Astrocyte (in vitro differentiated cells and primary cell): ENCODE results near the gene DCAF12. TPM values are rescaled to one million over a fixed set of nuclear protein-coding genes. Genes with fewer than 3 reads are reported as not detected.
A peak's percentile ranks its signal among the peaks of the same experiment; 100 is the strongest.

ENCODE experiments used
- DNase-seq: peaks from one replicate; pipeline ENCODE4 v3.0.0-alpha.2; 2010; ENCODE audit warnings: low read depth
- FAIRE-seq: peaks from 2 replicates; lab custom pipeline; 2011; peaks lifted over from hg19 to GRCh38; lab: Jason Lieb, UNC
- H2AFZ ChIP-seq: 2 replicates; pipeline ENCODE4 v1.6.0; 2012; ENCODE audit warnings: low read depth, low read length, inconsistent platforms
- H3K27ac ChIP-seq: 2 replicates; pipeline ENCODE4 v1.5.1; 2011; ENCODE audit warnings: low read depth, low read length, inconsistent platforms
- H3K27me3 ChIP-seq: 2 replicates; pipeline ENCODE4 v1.6.0; 2011; ENCODE audit warnings: low read length, inconsistent platforms; ENCODE audit not compliant: insufficient read depth
- H3K36me3 ChIP-seq: 2 replicates; pipeline ENCODE4 v1.5.1; 2011; ENCODE audit warnings: low read length, inconsistent platforms; ENCODE audit not compliant: insufficient read depth
- H3K4me1 ChIP-seq: 2 replicates; pipeline ENCODE4 v1.5.1; 2011; ENCODE audit warnings: low read length, inconsistent platforms; ENCODE audit not compliant: insufficient read depth
- H3K4me2 ChIP-seq: 2 replicates; pipeline ENCODE4 v1.6.0; 2012; ENCODE audit warnings: low read length, inconsistent platforms
- H3K4me3 ChIP-seq: 2 replicates; pipeline ENCODE4 v1.5.1; 2011; ENCODE audit warnings: low read depth, mild to moderate bottlenecking, low read length, inconsistent platforms; ENCODE audit not compliant: insufficient read depth
- H3K79me2 ChIP-seq: 2 replicates; pipeline ENCODE4 v1.6.0; 2012; ENCODE audit warnings: mild to moderate bottlenecking, low read length, inconsistent platforms; ENCODE audit not compliant: insufficient read depth
- H3K9ac ChIP-seq: 2 replicates; pipeline ENCODE4 v1.6.0; 2012; ENCODE audit warnings: mild to moderate bottlenecking, low read length, inconsistent platforms
- H3K9me3 ChIP-seq: 2 replicates; pipeline ENCODE4 v1.5.1; 2012; ENCODE audit warnings: low read depth, mild to moderate bottlenecking, low read length, inconsistent platforms; ENCODE audit not compliant: insufficient read depth
- H4K20me1 ChIP-seq: 2 replicates; pipeline ENCODE4 v1.6.0; 2012; ENCODE audit warnings: low read length, inconsistent platforms; ENCODE audit not compliant: insufficient read depth
- H3K27ac Mint-ChIP-seq: one replicate; pipeline ENCODE4 v1.8.0; 2021; ENCODE audit warnings: mild to moderate bottlenecking, mixed read lengths; ENCODE audit not compliant: unreplicated experiment
- H3K27me3 Mint-ChIP-seq: one replicate; pipeline ENCODE4 v1.8.0; 2021; ENCODE audit warnings: low read depth, mixed read lengths; ENCODE audit not compliant: unreplicated experiment
- H3K36me3 Mint-ChIP-seq: one replicate; pipeline ENCODE4 v1.8.0; 2021; ENCODE audit warnings: low read depth, mixed read lengths; ENCODE audit not compliant: unreplicated experiment
- H3K4me1 Mint-ChIP-seq: one replicate; pipeline ENCODE4 v1.8.0; 2021; ENCODE audit warnings: low read depth, mixed read lengths; ENCODE audit not compliant: unreplicated experiment
- H3K4me3 Mint-ChIP-seq: one replicate; pipeline ENCODE4 v1.8.0; 2021; ENCODE audit warnings: mild to moderate bottlenecking, moderate library complexity, mixed read lengths; ENCODE audit not compliant: unreplicated experiment
- H3K9me3 Mint-ChIP-seq: one replicate; pipeline ENCODE4 v1.8.0; 2021; ENCODE audit warnings: mild to moderate bottlenecking, mixed read lengths; ENCODE audit not compliant: unreplicated experiment
- EZH2 ChIP-seq: IDR thresholded peaks from 2 replicates; pipeline ENCODE4 v1.6.1; 2012; ENCODE audit warnings: mild to moderate bottlenecking, low read length, inconsistent platforms; ENCODE audit not compliant: insufficient read depth
- total RNA-seq: library from RNA; stranded (reverse); gene quantifications from 2 replicates; pipeline ENCODE4 v1.2.1, GENCODE V29; 2021
- TF ChIP-seq, protein P1 (sequence below): IDR thresholded peaks from 2 replicates; pipeline ENCODE4 v1.5.1; 2011; ENCODE audit warnings: low read depth, mild to moderate bottlenecking, inconsistent platforms, low read length, moderate library complexity; ENCODE audit not compliant: insufficient read depth

Gene DCAF12
- total RNA-seq, 1 donor from 2014 or later: 36.0 TPM

DNA sequence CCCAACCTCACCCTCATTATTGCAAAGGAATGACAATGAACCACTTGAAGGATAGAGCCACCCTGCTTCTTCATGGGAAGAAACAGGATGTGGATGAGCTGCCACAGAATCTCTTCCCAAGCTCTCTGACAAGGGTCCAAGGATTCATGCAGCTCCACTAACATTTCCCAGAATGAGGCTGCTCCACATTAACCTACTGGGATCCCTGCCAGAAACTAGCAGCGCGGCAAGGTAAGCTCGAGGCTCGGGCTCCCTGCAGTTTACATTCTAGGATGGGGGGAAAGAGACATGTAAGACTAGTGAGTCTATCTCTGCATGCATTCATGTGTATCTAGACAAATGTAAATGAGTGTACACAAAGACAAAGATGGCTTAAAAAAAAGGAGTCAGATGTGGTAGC is 12.1 kb downstream of the DCAF12 start:
- peaks cover 36% of the 10 kb centered on the region for H3K79me2 ChIP-seq
- no peaks in the 10 kb centered on the region for H3K4me1 ChIP-seq

DNA sequence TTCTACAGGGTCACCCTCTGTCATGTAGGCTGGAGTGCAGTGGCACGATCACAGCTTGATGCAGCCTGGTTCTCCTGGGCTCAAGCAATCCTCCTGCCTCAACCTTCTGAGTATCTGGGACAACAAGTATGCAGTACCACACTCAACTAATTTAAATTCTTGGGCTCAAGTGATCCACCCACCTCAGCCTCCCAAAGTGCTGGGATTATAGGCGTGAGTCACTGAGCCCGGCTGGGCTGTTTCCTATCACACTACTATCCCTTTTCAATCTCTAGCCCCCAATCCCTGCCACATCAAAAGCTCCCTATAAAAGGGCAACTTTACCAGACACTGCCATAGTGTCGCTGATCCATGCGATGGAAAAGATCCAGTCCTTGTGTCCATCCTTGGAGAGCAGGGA is 20.4 kb downstream of the DCAF12 start:
- Mint-ChIP-seq H3K27me3 (no peaks in the 10 kb centered on the region), H3K27ac (no peak overlapping the region), H3K4me1 (peaks cover 7% of the 10 kb centered on the region), H3K4me3 (no peak overlapping the region), H3K36me3 (peaks cover 18% of the 10 kb centered on the region), H3K9me3 (no peaks in the 10 kb centered on the region)
- Histone ChIP-seq H3K79me2 (peaks cover 13% of the 10 kb centered on the region), H3K36me3 (peaks cover 31% of the 10 kb centered on the region), H3K27me3 (no peaks in the 10 kb centered on the region), H3K9ac (no peak overlapping the region), H2AFZ (no peak overlapping the region), H3K4me2 (no peak overlapping the region), H3K27ac (no peak overlapping the region), H4K20me1 (peaks cover 18% of the 10 kb centered on the region), H3K4me1 (no peaks in the 10 kb centered on the region), H3K4me3 (no peak overlapping the region), H3K9me3 (no peaks in the 10 kb centered on the region)
- TF ChIP-seq EZH2: no peak
- TF ChIP-seq, protein P1, sequence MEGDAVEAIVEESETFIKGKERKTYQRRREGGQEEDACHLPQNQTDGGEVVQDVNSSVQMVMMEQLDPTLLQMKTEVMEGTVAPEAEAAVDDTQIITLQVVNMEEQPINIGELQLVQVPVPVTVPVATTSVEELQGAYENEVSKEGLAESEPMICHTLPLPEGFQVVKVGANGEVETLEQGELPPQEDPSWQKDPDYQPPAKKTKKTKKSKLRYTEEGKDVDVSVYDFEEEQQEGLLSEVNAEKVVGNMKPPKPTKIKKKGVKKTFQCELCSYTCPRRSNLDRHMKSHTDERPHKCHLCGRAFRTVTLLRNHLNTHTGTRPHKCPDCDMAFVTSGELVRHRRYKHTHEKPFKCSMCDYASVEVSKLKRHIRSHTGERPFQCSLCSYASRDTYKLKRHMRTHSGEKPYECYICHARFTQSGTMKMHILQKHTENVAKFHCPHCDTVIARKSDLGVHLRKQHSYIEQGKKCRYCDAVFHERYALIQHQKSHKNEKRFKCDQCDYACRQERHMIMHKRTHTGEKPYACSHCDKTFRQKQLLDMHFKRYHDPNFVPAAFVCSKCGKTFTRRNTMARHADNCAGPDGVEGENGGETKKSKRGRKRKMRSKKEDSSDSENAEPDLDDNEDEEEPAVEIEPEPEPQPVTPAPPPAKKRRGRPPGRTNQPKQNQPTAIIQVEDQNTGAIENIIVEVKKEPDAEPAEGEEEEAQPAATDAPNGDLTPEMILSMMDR: no peak
- DNase-seq: no peak
- no peak for FAIRE-seq

More for the DNA sequence above, 12.1 kb downstream of the DCAF12 start:
- Histone ChIP-seq H4K20me1 (peaks cover 25% of the 10 kb centered on the region), H3K4me2 (no peak overlapping the region), H2AFZ (no peak overlapping the region), H3K9me3 (no peaks in the 10 kb centered on the region), H3K36me3 (peaks cover 9% of the 10 kb centered on the region), H3K27ac (no peak overlapping the region), H3K27me3 (no peaks in the 10 kb centered on the region), H3K9ac (no peak overlapping the region), H3K4me3 (no peak overlapping the region)
- H3K9me3 Mint-ChIP-seq: no peaks in the 10 kb centered on the region
- peaks cover 21% of the 10 kb centered on the region for H3K36me3 Mint-ChIP-seq
- no peaks in the 10 kb centered on the region for H3K27me3 Mint-ChIP-seq
- no peak for FAIRE-seq
- no peak for TF ChIP-seq EZH2
- TF ChIP-seq, protein P1: no peak
- no peaks in the 10 kb centered on the region for H3K4me1 Mint-ChIP-seq
- H3K4me3 Mint-ChIP-seq: no peak overlapping the region
- no peak for DNase-seq
- H3K27ac Mint-ChIP-seq: no peak overlapping the region

DNA sequence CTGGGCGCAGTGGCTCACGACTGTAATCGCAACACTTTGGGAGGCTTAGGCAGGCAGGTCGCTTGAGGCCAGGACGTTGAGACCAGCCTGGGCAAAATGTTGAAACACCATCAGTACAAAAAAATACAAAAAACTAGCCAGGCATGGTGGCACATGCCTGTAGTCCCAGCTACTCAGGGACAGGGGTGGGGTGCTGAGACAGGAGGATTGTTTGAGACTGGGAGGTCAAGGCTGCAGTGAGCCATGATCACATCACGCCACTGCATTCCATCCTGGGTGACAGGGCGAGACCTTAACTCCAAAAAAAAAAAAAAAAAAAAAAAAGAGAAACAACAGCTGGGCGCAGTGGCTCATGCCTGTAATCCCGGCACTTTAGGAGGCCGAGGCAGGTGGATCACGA is 23.7 kb downstream of the DCAF12 start:
- Histone ChIP-seq H3K9ac (no peak overlapping the region), H4K20me1 (peaks cover 3% of the 10 kb centered on the region), H3K79me2 (no peaks in the 10 kb centered on the region), H2AFZ (no peak overlapping the region), H3K27ac (no peak overlapping the region), H3K4me1 (no peaks in the 10 kb centered on the region), H3K4me2 (no peak overlapping the region), H3K9me3 (no peaks in the 10 kb centered on the region), H3K36me3 (peaks cover 34% of the 10 kb centered on the region), H3K4me3 (no peak overlapping the region), H3K27me3 (no peaks in the 10 kb centered on the region)
- peaks cover 17% of the 10 kb centered on the region for H3K36me3 Mint-ChIP-seq
- H3K27ac Mint-ChIP-seq: no peak overlapping the region
- FAIRE-seq: no peak
- peak overlapping the region; percentile 34 for H3K4me3 Mint-ChIP-seq
- no peaks in the 10 kb centered on the region for H3K27me3 Mint-ChIP-seq
- H3K9me3 Mint-ChIP-seq: no peaks in the 10 kb centered on the region
- peaks cover 7% of the 10 kb centered on the region for H3K4me1 Mint-ChIP-seq
- no peak for DNase-seq
- TF ChIP-seq, protein P1: no peak
- no peak for TF ChIP-seq EZH2
